HL-60 (cell line): ENCODE measurements around the gene FCMR.

Experiments used
- CTCF ChIP-seq: IDR thresholded peaks from one replicate; pipeline ENCODE4 v1.5.1; 2011; ENCODE audit warnings: low read length, control low read depth, inconsistent platforms; ENCODE audit not compliant: insufficient read depth
- POLR2AphosphoS5 ChIP-seq: IDR thresholded peaks from 2 replicates; pipeline ENCODE4 v1.6.1; 2012; ENCODE audit warnings: low read depth
- REST ChIP-seq: IDR thresholded peaks from 2 replicates; pipeline ENCODE4 v1.6.1; 2012; ENCODE audit warnings: low read depth; ENCODE audit not compliant: insufficient replicate concordance
- SPI1 ChIP-seq: IDR thresholded peaks from 2 replicates; pipeline ENCODE4 v1.6.1; 2012; ENCODE audit warnings: low read depth, mild to moderate bottlenecking, borderline replicate concordance

GRCh38 chr1:206926286-206926685 is 4.5 kb upstream of the FCMR start:
- TF ChIP-seq CTCF (no peak), SPI1 (no peak), REST (no peak), POLR2AphosphoS5 (no peak)
